Activated naive CD8-positive, alpha-beta T cell treated with anti-CD3 and anti-CD28 coated beads, Interleukin-2, amount 50 U/mL, for 16 hours (primary cell): ENCODE data around the gene FCN3.
A peak's percentile ranks its signal among the peaks of the same experiment; 100 is the strongest.

Experiments
- DNase-seq: peaks from one replicate; pipeline ENCODE4 v3.0.0-alpha.2; 2020; ENCODE audit warnings: low read depth, low spot score

Gene FCN3

DNA sequence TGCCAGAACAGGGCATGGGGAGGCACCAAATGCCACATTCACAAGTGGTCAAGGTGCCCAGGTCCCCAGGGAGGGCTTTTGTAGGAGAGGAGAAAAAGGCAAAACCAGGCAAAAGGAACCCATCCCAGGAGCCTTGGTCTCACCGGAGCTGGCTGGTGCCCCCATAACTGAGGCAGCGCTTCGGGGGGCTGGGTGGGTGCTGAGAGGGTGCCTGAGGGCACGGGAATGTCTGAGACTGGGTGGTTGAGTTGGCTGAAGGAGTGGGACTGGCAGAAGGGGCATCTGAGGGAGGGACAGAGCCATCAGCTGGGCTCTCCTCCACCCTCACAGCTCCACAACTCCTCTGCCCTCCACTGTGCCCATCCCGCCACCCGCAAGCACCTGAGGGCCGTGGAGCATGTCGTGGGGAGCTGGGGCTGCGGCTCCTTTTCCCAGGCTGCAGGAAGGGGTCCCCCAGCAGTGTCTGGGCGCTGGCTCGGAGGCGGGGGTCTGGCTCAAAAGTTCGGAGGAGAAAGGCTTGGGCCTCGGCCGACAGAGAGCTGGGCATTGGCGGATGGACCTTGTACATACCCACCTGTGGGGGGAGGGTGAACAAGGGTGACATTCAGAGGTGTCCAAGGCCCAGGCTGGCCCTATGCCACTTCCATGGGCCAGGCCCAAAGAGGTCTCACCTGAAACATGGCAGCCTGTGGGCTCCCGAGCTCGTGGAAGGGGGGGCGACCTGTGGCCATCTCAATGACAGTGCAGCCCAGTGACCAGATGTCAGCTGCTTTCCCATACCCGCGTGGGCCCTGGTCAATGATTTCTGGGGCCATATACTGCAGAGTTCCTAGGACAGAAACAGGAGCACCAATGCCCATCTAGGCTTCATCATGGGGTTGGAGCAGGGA lies 16.3 kb downstream of the FCN3 start:
- DNase-seq, result no peak

DNA sequence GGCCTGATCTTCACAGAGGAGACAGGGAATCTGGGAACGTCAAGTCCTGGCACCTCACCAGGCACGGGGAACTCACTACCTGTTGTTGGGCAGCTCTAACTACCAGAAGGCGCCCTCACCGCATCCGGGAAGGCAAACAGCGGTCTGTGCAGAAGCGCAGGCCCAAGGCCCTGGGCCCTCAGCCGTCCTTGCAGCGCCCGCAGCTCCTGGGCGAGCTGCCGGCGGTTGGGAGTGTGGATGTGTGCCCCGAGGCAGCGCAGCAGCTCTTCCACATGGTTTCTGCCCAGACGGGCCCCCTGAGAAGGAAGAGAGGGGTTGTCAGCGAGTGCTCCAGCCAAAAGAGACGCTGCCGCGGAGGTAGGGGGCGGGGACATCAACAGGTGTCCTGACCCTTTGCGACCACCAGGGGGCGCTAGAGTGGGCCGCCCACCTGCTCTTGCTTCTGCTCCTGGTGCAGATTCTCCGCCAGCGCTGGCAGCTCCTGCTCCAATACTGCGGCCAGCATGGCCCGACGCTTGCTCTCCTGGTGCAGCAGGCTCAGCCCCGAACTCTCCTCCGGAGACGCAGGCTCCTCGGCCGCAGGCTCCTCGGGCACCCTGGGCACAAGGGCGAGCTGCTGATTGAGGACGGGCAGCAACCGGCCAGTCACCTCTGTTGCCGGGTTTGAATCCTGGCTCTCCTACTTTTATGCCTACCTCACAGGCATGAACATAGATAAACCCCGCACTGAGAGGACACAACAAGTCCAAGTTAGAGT lies 17.2 kb downstream of the FCN3 start:
- DNase-seq, result peak; percentile 46

DNA sequence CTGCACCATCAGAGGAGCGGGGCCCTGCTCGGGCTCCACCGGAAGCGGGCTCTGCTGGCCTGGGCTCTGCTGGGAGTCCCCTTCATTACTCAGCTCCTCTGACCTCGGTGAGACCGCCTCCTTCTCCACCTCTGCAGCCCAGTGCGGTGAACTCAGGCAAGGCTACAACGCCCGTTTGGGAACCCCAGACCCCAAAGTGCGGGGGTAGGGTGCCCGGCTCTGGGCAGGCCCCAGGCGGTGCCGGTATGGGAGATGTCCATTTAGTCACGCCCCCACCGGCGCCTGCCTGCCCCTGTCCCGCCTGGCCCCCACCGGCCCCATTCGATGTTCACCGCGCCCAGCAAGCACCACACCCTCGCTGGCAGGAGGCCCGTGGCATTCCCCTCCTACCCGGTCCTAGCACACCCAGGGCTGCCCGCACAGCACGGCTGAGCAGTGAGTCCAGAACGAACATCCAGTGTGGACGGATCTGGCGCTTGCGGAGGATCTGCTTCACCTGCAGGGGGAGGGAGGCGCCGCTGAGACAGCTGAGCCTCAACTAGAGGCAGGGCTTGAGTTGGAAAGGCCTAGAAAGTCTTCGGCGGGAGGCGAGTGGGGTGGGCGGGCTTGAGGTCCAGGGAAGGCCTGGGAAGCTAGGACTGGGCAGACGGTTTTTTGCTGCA lies 17.9 kb downstream of the FCN3 start:
- DNase-seq, result no peak

DNA sequence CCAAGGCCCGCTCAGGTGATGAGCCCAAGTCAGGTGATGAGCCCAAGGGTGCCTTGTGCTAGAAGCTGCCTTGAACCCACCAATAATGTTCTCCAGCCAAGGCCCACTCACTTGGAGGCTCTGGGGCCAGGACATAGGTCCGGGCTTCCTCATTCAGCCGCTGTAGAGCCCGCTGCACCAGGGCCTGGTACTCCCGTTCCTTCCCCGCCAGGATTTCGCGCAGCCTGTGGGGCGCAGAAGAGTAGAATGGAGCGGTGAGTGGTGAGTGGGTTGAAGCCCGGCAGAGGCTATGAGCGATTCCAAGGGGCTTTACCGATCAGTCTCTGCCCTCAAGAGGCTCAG lies 18.4 kb downstream of the FCN3 start:
- no peak for DNase-seq

DNA sequence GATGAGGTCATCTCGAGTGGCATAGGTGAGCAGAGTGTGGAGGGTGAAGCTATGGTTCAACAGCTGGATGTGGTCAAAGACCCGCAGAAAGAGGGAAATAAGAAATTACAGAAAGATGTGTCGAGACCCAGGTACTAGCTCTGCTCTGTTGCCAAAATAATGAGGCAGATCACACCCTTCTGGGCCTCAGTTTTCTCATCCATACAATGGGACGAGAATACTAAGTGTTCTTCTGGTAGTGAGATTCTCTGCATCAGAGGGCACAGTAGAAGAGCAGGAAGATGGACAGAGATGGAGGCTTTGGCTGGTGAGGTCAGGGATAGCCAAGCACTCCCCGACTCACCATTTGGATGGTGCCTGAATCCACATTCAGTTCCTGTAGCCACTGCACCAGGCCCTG lies 18.9 kb downstream of the FCN3 start:
- no peak for DNase-seq

DNA sequence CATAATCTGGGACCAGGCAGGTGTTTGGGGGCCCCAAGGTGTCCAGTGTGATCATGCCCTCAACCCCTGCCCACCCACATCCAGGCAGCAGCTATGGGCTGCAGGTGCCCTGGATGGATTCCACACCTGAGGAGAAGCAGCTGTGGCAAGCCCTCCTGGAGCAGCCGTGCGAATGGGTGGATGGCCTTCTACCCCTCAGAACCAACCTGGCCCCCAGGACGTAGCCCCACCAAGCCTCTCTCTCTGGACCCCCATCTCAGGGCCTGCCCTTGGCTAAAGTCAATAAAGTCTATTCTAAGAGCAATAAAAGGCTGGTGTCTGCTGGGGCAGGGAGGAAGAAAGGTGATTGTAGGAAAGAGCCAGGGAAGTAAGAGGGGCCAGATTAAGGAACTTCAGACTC lies 21.0 kb downstream of the FCN3 start:
- no peak for DNase-seq

DNA sequence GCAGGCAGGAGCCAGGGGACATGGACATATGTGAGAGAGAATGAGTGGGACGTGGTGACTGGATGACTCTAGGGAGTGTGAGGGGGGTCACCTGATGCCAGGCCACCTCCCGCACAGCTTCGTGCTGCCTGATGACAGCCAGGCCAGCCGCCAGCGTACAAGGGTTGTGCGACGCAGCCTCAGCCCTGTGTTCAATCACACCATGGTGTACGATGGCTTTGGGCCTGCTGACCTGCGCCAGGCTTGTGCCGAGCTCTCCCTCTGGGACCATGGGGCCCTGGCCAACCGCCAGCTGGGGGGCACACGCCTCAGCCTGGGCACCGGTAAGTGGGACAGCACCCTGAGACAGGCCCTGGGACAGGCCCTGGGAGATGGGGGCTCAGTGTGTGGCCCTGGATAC lies 21.5 kb downstream of the FCN3 start:
- DNase-seq, result no peak

DNA sequence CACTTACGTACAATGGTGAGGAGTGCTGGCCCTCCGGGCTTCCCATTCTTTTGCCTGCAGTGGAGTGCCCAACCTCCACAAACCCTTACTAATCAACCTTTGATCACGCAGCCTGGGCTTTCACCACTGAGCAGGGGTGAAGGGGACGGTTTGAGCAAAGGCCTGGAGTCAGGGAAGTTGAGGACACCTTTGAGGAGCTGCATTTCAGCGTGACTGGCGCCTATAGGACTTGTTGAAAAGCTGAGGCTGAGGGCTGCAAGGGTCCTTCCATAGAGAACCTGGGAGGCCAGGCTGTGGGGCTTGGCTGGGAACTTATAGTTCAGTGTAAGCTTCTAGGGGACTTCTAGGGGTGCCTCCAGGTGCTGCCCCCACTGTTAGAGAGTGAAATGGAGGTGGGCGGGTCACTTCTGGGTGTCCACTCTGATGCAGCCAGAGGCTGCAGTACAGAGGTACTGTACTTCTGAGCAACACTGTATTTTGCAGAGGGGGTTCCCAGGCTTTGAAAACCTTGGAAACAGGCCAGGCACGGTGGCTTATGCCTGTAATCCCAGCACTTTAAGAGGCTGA lies 23.0 kb downstream of the FCN3 start:
- DNase-seq, result no peak

DNA sequence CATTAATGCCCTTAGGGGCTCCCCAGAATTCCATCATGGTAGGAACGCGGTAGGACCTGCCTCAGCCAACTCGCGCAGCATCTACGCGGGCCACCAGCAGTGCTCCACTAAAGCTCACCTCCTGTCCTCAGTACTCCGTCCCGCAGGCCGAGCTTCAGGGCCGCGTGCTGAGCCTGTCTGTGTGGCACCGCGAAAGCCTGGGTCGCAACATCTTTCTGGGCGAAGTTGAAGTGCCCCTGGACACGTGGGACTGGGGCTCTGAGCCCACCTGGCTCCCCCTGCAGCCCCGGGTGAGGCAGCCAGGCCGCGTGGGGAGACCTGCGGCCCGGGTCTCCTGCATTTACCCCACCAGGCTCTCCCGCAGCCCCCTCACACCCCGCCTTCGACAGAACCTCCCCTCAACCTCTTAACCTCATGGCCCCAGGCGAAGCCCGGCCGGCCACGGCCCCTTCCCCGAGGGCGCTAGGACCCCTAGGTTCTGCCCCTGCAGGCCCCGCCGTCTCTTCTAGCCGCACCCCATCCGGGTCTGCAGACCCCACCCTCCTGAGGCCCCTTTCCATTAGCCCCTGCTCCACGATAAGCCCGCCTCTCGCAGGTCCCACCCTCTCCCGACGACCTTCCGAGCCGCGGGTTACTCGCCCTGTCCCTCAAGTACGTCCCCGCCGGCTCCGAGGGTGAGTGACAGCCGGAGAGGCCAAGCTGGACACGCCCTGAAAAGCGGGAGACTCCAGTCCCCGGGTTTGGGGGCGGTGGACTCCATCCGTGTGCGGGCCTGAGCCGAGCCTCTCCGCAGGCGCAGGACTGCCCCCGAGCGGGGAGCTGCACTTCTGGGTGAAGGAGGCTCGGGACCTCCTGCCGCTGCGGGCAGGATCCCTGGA lies 23.7 kb downstream of the FCN3 start:
- DNase-seq, result no peak

DNA sequence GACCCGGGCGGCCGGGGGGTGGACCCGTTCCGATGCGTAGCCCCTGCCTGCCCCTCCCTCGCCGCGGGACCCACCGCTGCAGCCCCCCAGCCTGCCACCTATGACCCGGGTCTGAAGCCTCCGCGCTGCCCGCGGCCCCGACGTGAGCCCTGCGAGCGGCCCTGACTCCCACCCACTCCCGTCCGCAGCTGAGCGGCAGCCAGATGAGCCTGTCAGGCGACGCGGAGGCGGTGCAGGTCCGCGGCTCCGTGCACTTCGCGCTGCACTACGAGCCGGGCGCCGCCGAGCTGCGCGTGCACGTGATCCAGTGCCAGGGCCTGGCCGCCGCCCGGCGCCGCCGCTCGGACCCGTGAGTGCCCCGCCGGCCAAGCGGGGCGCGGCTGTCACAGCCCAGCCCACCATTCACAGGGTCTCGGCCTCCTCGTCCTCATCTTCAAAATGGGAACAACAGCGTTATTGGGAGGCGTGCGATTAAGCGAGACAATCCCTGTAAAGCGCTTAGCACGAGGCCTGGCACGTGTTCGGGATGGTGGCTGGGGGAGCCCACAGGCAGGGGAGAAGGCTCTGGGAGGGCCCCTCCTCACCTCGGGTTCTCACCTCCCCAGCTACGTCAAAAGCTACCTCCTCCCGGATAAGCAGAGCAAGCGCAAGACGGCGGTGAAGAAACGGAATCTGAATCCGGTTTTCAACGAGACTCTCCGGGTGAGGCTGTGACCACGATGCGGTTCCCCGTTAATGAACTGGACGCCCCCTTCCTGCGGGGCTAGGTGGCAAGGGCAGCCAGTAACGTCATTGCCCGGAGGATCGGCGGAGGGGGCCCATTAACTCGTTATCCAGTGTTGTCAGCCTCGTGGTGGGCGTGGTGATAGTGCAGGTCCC lies 24.6 kb downstream of the FCN3 start:
- DNase-seq, result no peak

DNA sequence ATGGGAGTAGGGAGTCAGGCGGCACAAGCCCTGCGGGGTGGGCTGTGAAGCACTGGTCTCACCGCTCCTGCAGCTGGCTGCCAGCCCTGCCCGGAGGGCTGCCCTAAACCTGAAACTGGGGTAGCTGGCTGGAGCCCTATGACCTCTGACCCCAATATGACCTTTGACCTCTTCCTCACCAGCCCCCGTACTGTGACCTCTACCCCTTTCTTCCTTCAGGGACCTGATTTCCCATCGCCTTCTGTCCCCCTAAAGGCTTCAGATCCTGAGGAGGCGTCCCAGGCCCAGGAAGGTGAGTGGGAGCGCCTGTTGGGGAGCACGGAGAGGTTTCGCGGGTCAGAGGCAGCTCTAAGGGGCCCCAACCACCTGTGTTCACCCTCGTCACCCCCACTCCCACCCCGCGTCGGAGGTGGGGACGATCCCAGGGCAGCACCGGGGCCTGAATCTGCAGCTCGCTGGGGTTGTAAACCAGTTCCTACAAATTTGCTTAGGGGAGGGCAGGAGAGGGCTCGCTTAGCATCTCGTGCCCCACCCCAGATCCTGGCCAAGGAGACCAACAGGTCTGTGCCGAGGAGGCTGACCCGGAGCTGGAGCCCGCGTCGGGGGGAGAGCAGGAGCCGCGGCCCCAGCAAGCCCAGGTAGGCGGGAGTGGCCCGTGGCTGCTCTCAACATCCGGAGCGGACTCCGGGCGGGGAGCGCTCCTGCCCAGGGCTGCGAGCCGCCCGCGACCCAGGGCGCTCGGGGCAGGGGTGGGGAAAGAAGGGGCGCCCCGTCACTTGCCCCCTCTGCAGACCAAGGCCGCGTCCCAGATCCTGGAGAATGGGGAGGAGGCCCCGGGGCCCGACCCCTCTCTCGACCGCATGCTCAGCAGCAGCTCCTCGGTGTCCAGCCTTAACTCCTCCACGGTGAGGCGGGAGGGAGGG lies 25.5 kb downstream of the FCN3 start:
- no peak for DNase-seq

DNA sequence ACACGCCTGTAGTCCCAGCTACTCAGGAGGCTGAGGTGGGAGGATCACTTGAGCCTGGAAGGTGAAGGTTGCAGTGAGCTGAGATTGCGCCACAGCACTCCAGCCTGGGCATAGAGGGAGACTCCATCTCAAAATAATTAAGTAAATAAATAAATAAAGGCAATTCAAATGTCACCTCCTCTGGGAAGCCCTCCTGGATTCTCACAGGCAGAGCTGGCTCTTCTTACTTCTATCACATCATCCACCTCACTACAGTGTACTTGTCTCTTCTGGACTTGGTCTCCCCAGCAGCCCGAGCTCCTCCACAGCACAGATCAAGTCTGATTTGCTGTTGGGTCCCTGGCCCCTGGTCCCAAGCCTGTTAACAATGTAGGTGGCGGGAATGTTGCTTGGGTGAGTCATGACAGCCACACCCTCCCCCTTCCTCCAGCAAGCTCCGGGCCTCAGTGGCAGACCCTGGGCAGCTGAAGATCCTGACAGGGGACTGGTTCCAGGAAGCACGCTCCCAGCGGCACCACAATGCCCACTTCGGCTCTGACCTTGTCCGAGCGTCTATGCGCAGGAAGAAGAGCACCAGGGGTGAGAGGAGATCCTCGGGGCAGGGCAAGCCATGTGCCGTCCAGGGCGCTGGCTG lies 27.5 kb downstream of the FCN3 start:
- DNase-seq, result no peak

DNA sequence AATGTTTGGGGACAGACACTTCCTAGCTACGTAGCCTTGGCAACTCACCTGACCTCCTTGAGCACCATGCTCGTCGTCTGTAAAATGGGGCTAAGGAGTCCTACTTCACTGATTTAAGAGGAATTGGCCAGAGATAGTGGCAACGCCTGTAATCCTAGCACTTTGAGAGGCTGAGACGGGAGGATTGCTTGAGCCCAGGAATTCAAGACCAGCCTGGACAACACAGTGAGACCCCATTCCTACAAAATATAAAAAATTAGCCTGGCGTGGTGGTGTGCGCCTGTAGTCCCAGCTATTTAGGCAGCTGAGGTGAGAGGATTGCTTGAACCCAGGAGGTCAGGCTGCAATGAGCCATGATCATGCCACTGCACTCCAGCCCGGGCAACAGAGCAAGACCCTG lies 28.3 kb downstream of the FCN3 start:
- DNase-seq, result no peak

DNA sequence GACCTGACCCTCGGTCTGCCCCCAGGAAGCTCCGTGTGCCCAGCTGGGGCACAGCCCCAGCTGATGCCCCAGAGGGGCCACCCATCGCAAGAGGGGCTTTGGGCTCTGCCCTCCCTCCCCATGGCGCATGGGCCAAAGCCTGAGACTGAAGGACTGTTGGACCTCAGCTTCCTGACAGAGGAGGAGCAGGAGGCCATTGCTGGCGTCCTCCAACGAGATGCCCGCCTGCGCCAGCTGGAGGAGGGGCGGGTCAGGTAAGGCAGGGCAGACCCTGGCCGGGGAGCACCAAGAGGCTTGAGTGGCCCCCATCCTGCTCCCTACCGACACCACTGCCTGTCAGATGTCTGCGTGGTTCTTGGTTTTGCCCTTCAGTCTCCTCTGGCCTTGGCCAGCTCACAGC lies 29.4 kb downstream of the FCN3 start:
- no peak for DNase-seq

DNA sequence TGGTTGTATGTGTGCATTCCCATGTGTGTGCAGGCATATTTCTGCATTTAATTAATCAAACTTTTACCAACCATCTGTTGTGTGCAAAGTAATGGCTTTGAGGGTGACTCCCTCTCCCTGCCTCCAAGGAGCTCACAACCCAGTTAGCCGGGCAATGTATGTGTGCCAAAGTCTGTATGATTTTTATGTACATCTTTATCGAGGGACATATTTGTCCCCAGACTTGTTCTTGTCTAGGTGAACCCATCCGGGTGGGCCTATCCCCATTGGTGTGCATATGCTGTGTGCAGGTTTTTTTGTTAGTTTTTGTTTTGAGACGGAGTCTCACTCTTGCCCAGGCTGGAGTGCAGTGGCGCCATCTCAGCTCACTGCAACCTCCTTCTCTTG lies 31.0 kb downstream of the FCN3 start:
- no peak for DNase-seq

DNA sequence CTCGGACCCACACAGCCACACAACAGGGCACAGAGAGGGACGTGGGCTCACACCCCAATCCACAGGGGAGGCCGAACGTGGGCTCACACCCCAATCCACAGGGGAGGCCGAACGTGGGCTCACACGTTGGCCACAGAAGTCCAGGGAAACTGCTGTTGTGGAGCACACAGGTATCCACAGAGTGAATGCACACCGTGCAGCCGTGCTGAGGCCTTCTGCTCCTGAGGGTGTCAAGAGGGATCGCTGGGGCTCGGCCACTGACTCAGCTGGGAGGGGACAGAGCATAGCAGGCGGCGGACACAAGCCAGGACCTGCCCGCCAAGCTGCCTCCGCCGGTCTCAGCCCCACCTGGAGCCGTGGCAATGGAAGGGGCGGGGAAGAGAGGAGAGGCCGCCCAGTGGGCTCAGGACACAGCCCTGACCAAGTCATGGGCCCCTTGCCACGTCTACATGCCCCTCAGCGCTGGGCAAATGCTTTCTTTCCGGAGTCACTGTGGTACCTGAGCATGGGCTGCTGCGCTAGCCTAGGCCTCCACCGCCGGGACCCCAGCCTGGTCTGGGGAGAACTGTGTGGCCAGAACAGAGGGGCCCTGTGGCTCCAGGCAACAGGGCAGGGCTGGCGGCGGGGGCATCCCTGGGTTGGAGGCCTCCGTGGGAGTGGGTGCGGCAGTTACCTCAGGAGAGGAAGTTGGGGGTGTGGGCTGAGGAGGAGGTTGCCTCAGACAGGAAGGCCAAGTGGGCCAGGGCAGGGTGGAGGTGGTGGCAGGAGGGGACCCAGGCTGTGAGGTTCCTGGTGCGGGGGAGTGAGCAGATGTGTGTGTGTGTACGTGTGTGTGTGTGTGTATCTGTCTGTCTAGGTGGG lies 31.6 kb downstream of the FCN3 start:
- peak; percentile 34 for DNase-seq

DNA sequence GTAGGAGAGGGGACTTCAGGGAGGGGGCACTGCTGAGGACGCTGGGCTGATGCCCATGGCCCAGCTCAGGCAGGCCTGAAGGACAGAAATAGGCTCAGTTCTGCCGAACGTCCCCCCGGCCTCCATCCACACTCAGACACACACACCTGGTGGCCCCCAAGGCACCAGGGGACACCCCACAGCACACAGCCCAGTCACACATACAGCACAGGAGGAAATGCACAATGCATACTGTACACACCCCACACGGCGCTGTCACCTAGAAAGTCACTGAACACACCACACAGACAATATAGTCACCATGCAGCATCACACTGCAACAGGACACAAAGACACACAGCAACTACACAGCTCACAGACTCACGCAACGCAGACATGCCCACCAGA lies 32.2 kb downstream of the FCN3 start:
- DNase-seq, result no peak
